GM18505 (cell line): ENCODE results near the gene CD200.

Source experiments
- ATAC-seq: cut with Tn5 transposase; IDR thresholded peaks from one replicate; pipeline ENCODE4 v1.9.1; 2021; ENCODE audit not compliant: unreplicated experiment
- POLR2A ChIP-seq: IDR thresholded peaks from 4 replicates; pipeline ENCODE4 v1.6.1; 2011; ENCODE audit warnings: borderline replicate concordance; ENCODE audit not compliant: insufficient read depth, insufficient read length; ENCODE audit errors: extremely low read depth

The CD200 gene

DNA sequence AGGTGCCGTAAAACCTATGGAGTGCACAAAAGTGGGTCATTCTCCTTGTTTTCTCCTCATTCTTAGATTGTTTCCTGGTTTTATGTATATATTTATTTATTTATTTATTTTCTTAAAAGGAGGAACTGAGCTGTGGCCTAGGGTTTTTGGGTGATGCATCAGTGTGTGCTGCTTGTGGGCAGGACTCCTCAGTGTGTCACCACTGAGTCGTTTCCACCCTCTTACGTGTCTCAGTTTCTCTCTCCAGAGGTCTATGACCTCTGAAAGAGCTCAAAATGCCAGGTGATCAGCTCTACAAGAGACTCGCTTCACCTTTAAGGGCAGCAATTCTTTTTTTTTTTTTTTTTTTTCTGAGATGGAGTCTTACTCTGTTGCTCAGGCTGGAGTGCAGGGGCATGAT lies 72.9 kb downstream of the CD200 start:
- no peak for TF ChIP-seq POLR2A
- ATAC-seq = peak; percentile 59

DNA sequence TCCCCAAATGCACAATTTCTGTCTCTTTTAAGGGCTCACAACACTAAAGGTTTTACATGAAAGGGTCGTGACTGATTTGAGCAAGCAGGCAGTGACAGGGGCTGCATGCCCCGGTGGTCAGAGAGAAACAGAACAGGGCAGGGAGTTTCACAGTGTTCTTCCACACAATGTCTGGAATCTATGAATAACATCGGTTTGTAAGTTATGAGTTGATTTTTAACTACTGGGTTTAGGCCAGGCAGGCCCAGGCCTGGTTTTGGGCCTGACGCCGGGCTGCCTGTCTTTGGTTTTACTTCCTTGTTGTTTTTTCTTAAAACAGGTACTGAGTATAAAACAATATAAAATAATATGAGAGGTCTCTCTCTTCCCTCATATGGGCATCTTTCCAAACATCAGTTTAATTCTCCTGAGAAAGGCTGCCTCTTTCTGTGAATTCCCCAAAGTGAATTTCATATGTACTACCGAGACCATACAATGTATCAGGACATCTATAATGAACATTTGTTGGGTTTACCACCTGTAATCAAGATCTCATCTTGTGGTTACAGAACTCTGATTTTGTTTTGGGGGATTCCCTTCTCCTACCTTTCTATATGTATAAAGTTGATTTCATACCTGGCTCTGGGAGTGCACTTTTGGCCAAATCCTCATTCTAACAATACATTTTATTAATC lies 74.4 kb downstream of the CD200 start:
- ATAC-seq = peak; percentile 47

DNA sequence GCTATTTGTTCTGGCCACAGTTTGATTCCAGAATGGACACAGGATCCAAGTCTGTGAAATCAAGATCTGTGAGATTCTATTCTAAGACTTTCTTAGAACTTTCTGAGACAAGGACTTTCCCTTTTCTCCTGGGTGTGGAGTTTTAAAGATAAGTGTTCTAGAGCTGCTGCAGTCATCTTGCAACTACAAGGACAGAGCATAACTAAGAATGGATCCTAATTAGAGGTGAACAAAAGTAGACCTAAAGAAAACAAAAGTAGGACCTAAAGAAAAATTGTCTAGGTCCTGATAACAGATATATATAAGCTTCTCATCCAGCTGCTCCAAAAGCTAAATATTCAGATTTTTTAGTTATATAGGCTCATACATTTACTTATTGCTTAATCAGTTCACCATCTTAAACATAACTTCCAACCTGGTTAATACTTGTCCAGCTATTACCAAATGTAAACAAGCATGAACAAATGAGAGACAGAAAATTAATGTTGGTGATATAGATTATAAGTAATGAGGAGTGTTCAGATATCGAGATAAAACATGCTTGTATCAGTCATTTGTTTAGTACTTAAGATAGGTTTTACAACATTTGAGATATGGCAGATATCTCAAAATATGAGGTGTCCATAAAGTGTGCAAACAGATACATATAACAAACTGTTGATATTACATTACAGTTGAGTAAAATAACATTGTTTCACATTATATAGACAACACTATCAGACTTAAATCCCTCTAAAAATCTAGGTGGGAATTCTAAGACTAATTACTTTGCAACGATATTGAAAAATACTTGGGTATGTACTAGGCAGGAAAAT lies 75.1 kb downstream of the CD200 start:
- ATAC-seq = peak; percentile 17

More for the DNA sequence above, 74.4 kb downstream of the CD200 start:
- no peak for TF ChIP-seq POLR2A

DNA sequence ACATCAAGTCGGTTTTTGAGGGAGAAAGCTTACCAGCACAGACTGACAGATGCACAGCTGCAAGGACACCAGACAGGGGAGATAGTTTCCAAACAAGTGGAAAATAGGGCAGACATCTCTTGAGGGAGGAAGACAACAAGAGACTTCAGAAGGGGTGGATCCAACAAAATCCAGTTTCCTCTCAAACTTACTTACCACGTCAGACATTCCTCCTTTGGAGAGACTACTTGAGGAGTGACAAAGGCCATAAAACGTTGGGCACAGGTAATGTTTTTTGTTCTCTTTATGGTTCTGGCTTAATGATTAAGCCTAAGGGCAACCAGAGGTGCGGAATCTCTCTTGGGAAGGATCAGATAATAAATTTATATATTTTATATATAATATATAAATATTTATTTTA lies 76.1 kb downstream of the CD200 start:
- ATAC-seq = no peak
- TF ChIP-seq POLR2A = no peak

More for the DNA sequence above, 75.1 kb downstream of the CD200 start:
- TF ChIP-seq POLR2A = no peak

DNA sequence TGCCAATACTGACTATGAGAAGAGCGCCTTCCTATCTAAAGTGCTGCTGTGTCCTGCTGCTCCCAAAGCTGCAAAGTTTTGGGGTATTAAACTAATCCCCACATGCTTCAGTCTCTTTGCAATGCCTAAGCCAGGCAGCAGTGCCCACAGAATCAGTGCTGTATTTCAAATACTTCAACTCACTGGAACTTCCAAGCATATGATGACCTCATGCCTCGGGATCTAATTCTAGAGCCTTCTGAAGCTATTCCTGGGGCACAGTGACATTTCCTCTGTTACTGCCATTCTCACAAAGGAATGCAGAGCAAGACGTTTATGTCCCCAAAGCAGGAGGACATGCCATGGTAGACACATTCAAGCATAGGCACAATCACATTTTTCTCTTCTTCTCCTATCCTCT lies 78.5 kb downstream of the CD200 start:
- no peak for ATAC-seq
- TF ChIP-seq POLR2A = no peak
